HL-60 (cell line): ENCODE measurements around the gene ENGASE.

Experiments
- GABPA ChIP-seq: IDR thresholded peaks from 2 replicates; pipeline ENCODE4 v1.6.1; 2012; ENCODE audit warnings: low read depth
- POLR2AphosphoS5 ChIP-seq: IDR thresholded peaks from 2 replicates; pipeline ENCODE4 v1.6.1; 2012; ENCODE audit warnings: low read depth
- SPI1 ChIP-seq: IDR thresholded peaks from 2 replicates; pipeline ENCODE4 v1.6.1; 2012; ENCODE audit warnings: low read depth, mild to moderate bottlenecking, borderline replicate concordance
- TF ChIP-seq, protein P1 (sequence below): IDR thresholded peaks from one replicate; pipeline ENCODE4 v1.5.1; 2011; ENCODE audit warnings: low read length, control low read depth, inconsistent platforms; ENCODE audit not compliant: insufficient read depth
- TF ChIP-seq, protein P2 (sequence below): IDR thresholded peaks from 2 replicates; pipeline ENCODE4 v1.6.1; 2012; ENCODE audit warnings: low read depth; ENCODE audit not compliant: insufficient replicate concordance

DNA sequence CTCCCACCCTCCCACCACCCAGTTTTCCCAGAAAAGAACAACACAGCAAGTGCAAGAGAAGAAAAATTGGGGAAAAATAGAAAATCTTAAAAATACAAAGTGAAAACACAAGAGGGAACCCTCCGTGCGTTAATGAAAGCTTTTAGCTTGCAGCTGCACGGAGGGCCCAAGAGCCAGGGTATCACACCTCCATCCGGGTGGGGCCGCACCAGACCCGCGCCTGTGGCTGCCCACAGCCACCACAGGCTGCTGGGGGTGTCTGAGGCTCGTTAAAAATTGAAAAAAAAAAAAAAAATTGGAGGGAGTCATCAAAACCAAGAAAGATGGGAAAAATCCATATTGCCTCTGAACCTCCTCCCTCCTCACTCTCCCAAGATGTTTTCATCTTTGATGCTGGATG, 18.6 kb downstream of the ENGASE start:
- TF ChIP-seq, protein P1, sequence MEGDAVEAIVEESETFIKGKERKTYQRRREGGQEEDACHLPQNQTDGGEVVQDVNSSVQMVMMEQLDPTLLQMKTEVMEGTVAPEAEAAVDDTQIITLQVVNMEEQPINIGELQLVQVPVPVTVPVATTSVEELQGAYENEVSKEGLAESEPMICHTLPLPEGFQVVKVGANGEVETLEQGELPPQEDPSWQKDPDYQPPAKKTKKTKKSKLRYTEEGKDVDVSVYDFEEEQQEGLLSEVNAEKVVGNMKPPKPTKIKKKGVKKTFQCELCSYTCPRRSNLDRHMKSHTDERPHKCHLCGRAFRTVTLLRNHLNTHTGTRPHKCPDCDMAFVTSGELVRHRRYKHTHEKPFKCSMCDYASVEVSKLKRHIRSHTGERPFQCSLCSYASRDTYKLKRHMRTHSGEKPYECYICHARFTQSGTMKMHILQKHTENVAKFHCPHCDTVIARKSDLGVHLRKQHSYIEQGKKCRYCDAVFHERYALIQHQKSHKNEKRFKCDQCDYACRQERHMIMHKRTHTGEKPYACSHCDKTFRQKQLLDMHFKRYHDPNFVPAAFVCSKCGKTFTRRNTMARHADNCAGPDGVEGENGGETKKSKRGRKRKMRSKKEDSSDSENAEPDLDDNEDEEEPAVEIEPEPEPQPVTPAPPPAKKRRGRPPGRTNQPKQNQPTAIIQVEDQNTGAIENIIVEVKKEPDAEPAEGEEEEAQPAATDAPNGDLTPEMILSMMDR, result no peak
- TF ChIP-seq POLR2AphosphoS5 (no peak), SPI1 (no peak), GABPA (no peak)
- TF ChIP-seq, protein P2, sequence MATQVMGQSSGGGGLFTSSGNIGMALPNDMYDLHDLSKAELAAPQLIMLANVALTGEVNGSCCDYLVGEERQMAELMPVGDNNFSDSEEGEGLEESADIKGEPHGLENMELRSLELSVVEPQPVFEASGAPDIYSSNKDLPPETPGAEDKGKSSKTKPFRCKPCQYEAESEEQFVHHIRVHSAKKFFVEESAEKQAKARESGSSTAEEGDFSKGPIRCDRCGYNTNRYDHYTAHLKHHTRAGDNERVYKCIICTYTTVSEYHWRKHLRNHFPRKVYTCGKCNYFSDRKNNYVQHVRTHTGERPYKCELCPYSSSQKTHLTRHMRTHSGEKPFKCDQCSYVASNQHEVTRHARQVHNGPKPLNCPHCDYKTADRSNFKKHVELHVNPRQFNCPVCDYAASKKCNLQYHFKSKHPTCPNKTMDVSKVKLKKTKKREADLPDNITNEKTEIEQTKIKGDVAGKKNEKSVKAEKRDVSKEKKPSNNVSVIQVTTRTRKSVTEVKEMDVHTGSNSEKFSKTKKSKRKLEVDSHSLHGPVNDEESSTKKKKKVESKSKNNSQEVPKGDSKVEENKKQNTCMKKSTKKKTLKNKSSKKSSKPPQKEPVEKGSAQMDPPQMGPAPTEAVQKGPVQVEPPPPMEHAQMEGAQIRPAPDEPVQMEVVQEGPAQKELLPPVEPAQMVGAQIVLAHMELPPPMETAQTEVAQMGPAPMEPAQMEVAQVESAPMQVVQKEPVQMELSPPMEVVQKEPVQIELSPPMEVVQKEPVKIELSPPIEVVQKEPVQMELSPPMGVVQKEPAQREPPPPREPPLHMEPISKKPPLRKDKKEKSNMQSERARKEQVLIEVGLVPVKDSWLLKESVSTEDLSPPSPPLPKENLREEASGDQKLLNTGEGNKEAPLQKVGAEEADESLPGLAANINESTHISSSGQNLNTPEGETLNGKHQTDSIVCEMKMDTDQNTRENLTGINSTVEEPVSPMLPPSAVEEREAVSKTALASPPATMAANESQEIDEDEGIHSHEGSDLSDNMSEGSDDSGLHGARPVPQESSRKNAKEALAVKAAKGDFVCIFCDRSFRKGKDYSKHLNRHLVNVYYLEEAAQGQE, result no peak
